ENCODE data around the gene VPS45.
"Not testable (repeated sequence)": the region's sequence is repeated elsewhere in the genome, so short reads cannot be mapped to it uniquely, and the experiment has no call there.

GRCh38 chr1:150146016-150146415, 78.4 kb downstream of the VPS45 start:
- TF ChIP-seq CHD2 (IDR thresholded peaks at IDR 0.05; ENCODE audit: low read length, partially characterized antibody); YY1 (IDR thresholded peaks at IDR 0.05; ENCODE audit: low read depth); RAD21 (IDR thresholded peaks at IDR 0.05; ENCODE audit: low read length); REST (IDR thresholded peaks at IDR 0.05; ENCODE audit: low read depth, low read length); FOSL2 (IDR thresholded peaks at IDR 0.05; ENCODE audit: borderline replicate concordance, low read depth); CTCF (IDR thresholded peaks at IDR 0.05); POLR2AphosphoS5 (IDR thresholded peaks at IDR 0.05; ENCODE audit: low read depth, low read length): not testable (repeated sequence)
